Endothelial cell of umbilical vein (primary cell): ENCODE results near the gene FNBP1L. TPM values are rescaled to one million over a fixed set of nuclear protein-coding genes. Genes with fewer than 3 reads are reported as not detected.
"Not testable (repeated sequence)": the region's sequence is repeated elsewhere in the genome, so short reads cannot be mapped to it uniquely, and the experiment has no call there.

ENCODE experiments used
- BruUV-seq: library from RNA; stranded (reverse); fragments of 400-500 nt; replicated peaks from 2 replicates; lab custom pipeline; 2021; lab: Mats Ljungman, UMichigan
- CTCF ChIA-PET: fragments of 300-600, 350-600 bp; sonication (Branson Sonifier 250); formaldehyde crosslinking; loops from one replicate; lab custom pipeline; 2021; ENCODE audit warnings: antibody characterized with exemption, inconsistent platforms; lab: Charles Lee
- POLR2A ChIA-PET: fragments of 300-600, 350-600 bp; sonication (Branson Sonifier 250); formaldehyde crosslinking; loops from one replicate; lab custom pipeline; 2021; ENCODE audit warnings: antibody characterized with exemption, inconsistent platforms; lab: Charles Lee
- DNase-seq: peaks from one replicate; pipeline ENCODE4 v3.0.0-alpha.2; 2011; ENCODE audit warnings: low read depth, low spot score
- FAIRE-seq: peaks from 2 replicates; lab custom pipeline; 2011; peaks lifted over from hg19 to GRCh38; lab: Jason Lieb, UNC
- H2AFZ ChIP-seq: 2 replicates; pipeline ENCODE4 v1.6.0; 2012; ENCODE audit warnings: low read depth, low read length, control low read depth, inconsistent platforms
- H3K27ac ChIP-seq: 2 replicates; pipeline ENCODE4 v1.5.1; 2011; ENCODE audit warnings: low read depth, mild to moderate bottlenecking, control low read depth, low read length, moderate library complexity; ENCODE audit not compliant: insufficient read depth
- H3K27me3 ChIP-seq, 2 experiments: 2 replicates each; pipeline versions ENCODE4 v1.6.0 to v1.6.1; 2011; ENCODE audit warnings: low read length in 2 of 2, mixed read lengths in 1 of 2; ENCODE audit not compliant: control insufficient read depth in 2 of 2, insufficient read depth in 2 of 2
- H3K36me3 ChIP-seq, 2 experiments: 2 replicates in 1 of 2; 3 replicates in 1 of 2; pipeline ENCODE4 v1.5.1; 2011; ENCODE audit warnings: low read length in 2 of 2, mild to moderate bottlenecking in 1 of 2, moderate library complexity in 1 of 2; ENCODE audit not compliant: control insufficient read depth in 2 of 2, insufficient read depth in 2 of 2; ENCODE audit errors: extremely low read depth in 1 of 2
- H3K4me1 ChIP-seq: 3 replicates; pipeline ENCODE4 v1.5.1; 2011; ENCODE audit warnings: mild to moderate bottlenecking, low read length; ENCODE audit not compliant: control insufficient read depth, insufficient read depth; ENCODE audit errors: extremely low read depth
- H3K4me2 ChIP-seq: 2 replicates; pipeline ENCODE4 v1.6.1; 2011; ENCODE audit warnings: low read length, control low read depth, mixed read lengths; ENCODE audit not compliant: insufficient read depth
- H3K4me3 ChIP-seq, 3 experiments: fragments of 200-600 bp in 1 of 3; sonication (generic), shearing (Covaris generic) in 1 of 3; replicated peaks in 1 of 3; 2 replicates each; pipeline ENCODE4 v1.5.1; 2011 to 2016; ENCODE audit warnings: control low read depth in 3 of 3, low read length in 3 of 3, mild to moderate bottlenecking in 2 of 3, inconsistent platforms in 1 of 3, low read depth in 1 of 3, moderate library complexity in 1 of 3; ENCODE audit not compliant: insufficient read depth in 1 of 3
- H3K79me2 ChIP-seq: 2 replicates; pipeline ENCODE4 v1.6.0; 2012; ENCODE audit warnings: low read length, inconsistent platforms; ENCODE audit not compliant: control insufficient read depth, insufficient read depth
- H3K9ac ChIP-seq: replicated peaks from 2 replicates; pipeline ENCODE3; 2011; ENCODE audit warnings: low read length, control low read depth; ENCODE audit not compliant: insufficient read depth; ENCODE audit errors: extremely low read depth
- H3K9me1 ChIP-seq: replicated peaks from 3 replicates; pipeline ENCODE4 v1.6.0; 2011; ENCODE audit warnings: mild to moderate bottlenecking, low read length; ENCODE audit not compliant: control insufficient read depth, insufficient read depth; ENCODE audit errors: extremely low read depth
- H3K9me3 ChIP-seq: replicated peaks from 2 replicates; pipeline ENCODE4 v1.5.1; 2012; ENCODE audit warnings: low read length, inconsistent platforms; ENCODE audit not compliant: control insufficient read depth, insufficient read depth
- H4K20me1 ChIP-seq: replicated peaks from 2 replicates; pipeline ENCODE3; 2011; ENCODE audit warnings: mild to moderate bottlenecking, low read length; ENCODE audit not compliant: control insufficient read depth, insufficient read depth; ENCODE audit errors: extremely low read depth
- POLR2A ChIP-seq: IDR thresholded peaks from 2 replicates; pipeline ENCODE4 v1.6.1; 2012; ENCODE audit warnings: low read depth, mild to moderate bottlenecking, control low read depth, low read length
- dilution Hi-C: fragments of 300-500 bp; cut with MboI; formaldehyde crosslinking; loops from one replicate; pipeline ENCODE4 v1.15.0; 2019; ENCODE audit warnings: low sequenced_read_pairs; ENCODE audit not compliant: extremely low pct_ligation_motif_present
- intact Hi-C: fragments of 100-400 bp; cut with micrococcal nuclease; formaldehyde crosslinking; loops from one replicate; pipeline ENCODE4 v1.10.0; 2022
- polyA plus RNA-seq, 4 experiments: library from polyadenylated mRNA; depleted of rRNA in 3 of 4; stranded (reverse) in 3 of 4; unstranded in 1 of 4; fragments of >200 nt; gene quantifications; 2 replicates each; pipeline versions ENCODE4 v1.2.1 to v1.2.3, GENCODE V29; 2011 to 2012; ENCODE audit warnings: missing spikeins in 1 of 4
- total RNA-seq: library from RNA; stranded (reverse); gene quantifications from 2 replicates; pipeline ENCODE4 v1.2.3, GENCODE V29; 2021

The FNBP1L gene
- total and polyA plus RNA-seq, 2 donors (not counting 3 experiments of a cell fraction or from before 2014, with no cell fraction given), result 28.1 to 56.4 TPM

- H3K4me3 ChIP-seq, result no peak overlapping the region
- no TSS peak for BruUV-seq
- POLR2A ChIA-PET, result no interaction called here
- peaks cover 14% of the 10 kb centered on the region for H3K4me1 ChIP-seq
- CTCF ChIA-PET, result no interaction called here
- peaks cover 71% of the 10 kb centered on the region for H3K79me2 ChIP-seq
- no peak for TF ChIP-seq POLR2A
- no peaks in the 10 kb centered on the region for H3K36me3 ChIP-seq
- intact Hi-C loops (no loop called here), dilution Hi-C loops (no loop called here)
- H4K20me1 ChIP-seq, result peaks cover 22% of the 10 kb centered on the region
- H3K27ac ChIP-seq, result no peak overlapping the region
- FAIRE-seq (no peak), DNase-seq (no peak)
- H3K27me3 ChIP-seq, result no peaks in the 10 kb centered on the region
- H3K9me3 ChIP-seq, result no peaks in the 10 kb centered on the region
- H2AFZ ChIP-seq, result no peak overlapping the region
- no peak overlapping the region for H3K9ac ChIP-seq
- H3K9me1 ChIP-seq, result no peaks in the 10 kb centered on the region
- no peak overlapping the region for H3K4me2 ChIP-seq
These were observed 20.7 kb downstream of the FNBP1L start for GRCh38 chr1:93468662-93469061.

GRCh38 chr1:93469223-93469622, 21.3 kb downstream of the FNBP1L start:
- BruUV-seq, CTCF ChIA-PET, H3K4me2 ChIP-seq, H3K9me1 ChIP-seq, H3K27ac ChIP-seq, dilution Hi-C loops, H3K4me3 ChIP-seq, H3K36me3 ChIP-seq, H2AFZ ChIP-seq, H3K9me3 ChIP-seq, FAIRE-seq, H3K27me3 ChIP-seq, intact Hi-C loops, H3K9ac ChIP-seq, DNase-seq, POLR2A ChIA-PET: not testable (repeated sequence)
- H3K79me2 ChIP-seq, result peaks cover 69% of the 10 kb centered on the region
- H4K20me1 ChIP-seq, result peaks cover 16% of the 10 kb centered on the region
- H3K4me1 ChIP-seq, result peaks cover 14% of the 10 kb centered on the region
